ENCODE data around the gene PCNA.
"Not testable (repeated sequence)": the region's sequence is repeated elsewhere in the genome, so short reads cannot be mapped to it uniquely, and the experiment has no call there.

PCNA gene

DNA sequence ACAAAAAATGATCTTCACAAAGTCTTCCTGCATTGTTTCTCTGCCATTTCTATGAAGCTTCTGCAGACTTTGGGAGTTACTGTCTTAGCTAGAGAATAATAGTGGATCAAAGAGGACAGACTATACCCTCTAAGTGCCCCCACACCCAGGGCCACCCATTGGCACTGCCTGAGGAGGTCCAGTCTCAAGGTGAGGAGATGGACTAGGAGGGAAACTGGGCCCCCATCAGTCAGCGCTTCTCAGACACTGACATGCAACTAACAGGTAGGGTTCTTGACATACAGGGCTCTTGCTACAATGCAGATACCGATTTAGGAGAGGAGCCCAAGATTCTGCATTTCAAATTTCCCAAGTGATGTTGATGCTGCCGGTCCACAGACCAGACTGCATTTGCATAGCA is 24.3 kb downstream of the PCNA start:
- no peak for DNase-seq

DNA sequence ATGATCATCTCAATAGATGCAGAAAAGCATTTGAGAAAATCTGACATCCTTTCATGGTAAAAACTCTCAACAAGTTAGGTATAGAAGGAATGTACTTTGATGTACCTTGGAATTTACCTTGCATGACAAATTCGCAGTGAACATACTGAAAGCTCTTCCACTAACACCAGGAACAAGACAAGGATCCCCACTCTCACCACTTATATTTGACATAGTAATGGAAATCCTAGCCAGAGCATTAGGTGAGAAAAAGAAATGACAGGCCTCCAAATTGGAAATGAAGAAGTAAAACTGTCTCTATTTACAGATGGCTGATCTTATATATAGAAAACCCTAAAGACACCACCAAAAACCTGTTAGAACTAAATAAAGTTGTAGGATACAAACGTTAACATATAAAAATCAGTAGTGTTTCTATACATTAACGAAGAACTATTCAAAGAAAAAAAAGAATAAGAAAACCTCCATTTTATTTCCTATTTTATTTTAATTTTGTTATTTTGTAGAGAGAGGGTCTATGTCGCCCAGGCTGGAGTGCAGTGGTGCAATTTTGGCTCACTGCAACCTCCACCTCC is 26.9 kb downstream of the PCNA start:
- no peak for DNase-seq

DNA sequence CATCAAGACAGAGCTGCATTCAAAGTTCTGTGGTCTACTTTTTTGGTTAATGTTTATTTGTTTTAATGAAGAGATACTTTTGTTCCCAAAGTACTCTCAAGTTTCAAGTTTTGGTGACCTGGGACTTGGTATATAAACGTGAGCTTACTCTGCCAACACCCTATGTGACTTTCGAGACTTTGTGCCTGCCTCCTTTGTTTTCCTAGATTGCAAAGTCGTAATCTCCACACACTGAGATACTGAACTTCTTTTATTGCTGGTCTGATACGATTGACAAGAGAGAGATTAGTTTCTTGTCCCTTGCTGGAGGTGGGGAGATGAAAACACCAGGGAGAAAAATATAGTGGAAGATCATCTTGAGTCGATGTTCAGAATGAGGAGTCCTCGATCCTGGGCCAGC is 27.9 kb downstream of the PCNA start:
- DNase-seq: no peak

DNA sequence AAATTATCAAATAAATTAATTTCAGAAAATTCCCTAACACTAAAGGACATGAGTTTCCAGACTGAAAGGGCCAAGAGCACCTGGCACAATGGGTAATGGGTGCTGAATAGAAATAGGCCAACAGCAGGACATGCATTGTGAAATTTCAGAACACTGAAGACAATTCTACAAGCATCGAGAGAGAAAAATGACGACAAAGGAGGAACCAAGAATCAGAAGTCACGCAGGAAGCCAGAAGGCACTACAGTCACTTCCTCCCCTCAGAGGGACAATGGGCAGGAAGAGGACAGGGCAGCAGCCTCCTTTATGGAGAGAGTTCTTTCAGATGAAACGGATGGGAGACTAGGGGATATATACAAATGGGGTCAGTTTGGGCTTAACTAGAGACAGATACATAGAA is 29.6 kb downstream of the PCNA start:
- no peak for DNase-seq

DNA sequence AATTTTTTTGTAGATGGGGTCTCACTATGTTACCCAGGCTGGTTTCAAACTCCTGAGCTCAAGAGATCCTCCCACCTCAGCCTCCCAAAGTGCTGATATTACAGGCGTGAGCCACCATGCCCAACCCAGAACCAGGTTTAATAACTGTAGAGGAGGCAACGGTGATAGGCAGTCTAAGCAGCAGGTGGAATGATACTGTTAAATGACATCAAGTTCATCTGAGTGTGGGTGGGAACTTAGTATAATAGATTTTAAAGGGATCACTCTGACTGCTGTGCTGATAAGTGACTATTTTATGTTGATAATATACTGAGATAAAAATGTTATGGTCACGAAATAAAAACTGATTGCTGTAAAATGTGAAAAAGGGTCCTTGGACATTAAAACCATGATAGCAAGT is 31.1 kb downstream of the PCNA start:
- no peak for DNase-seq

DNA sequence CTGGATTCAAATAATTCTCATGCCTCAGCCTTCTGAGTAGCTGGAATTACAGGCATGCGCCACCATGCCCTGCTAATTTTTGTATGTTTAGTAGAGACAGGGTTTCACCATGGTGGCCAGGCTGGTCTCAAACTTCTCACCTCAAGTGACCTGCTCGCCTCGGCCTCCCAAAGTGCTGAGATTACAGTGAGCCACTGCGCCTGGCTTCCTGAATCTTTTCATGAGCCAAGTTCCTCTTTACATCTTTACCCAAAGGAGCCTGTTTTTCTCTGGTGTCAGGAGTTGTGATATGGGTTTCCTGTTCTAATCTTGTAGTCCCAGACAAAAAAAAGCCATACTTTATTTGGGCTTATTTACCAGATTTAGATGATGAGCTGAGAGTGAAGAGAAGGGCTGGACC is 34.4 kb downstream of the PCNA start:
- DNase-seq: no peak

DNA sequence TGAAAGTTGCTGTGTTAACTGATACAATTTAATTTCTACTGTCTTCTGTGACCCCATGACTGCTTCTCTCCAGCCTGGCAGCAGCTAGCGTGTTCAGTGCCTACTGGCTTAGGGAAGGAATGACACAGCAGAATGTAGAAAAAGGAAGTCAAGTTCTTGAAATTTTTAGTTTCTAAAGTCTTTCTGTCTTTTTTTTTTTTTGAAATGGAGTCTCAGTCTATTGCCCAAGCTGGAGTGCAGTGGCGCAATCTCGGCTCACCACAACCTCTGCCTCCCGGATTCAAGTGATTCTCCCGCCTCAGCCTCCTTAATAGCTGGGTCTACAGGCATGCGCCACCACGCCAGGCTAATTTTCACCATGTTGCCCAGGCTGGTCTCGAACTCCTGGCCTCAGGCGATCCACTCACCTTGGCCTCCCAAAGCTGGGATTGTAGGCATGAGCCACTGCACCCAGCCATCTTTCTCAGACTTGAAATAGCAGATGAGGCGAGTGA is 39.3 kb downstream of the PCNA start:
- DNase-seq: no peak

DNA sequence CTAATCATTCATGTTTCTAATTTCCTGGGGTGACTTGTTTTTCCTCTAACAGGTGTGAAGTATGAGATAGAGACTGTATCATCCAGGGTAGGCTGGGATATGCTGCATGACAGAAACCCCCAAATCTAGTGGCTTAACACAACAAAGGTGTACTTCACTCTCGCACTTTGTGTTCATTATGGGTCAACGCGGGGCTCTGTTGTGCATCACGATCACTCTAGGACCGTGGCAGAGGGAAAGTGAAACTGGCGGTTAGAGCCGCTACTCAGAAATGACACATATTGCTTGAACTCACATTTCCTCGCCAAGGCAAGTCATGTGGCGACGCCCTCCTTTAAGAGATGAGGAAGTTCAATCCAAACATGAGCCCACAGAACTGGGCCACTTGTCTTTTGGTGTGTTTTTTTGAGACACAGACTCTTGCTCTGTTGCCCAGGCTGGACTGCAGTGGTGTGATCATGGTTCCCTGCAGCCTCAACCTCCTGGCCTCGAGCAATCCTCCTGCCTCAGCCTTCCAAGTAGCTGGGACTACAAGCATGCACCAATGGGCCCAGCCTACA is 41.3 kb downstream of the PCNA start:
- DNase-seq: no peak

DNA sequence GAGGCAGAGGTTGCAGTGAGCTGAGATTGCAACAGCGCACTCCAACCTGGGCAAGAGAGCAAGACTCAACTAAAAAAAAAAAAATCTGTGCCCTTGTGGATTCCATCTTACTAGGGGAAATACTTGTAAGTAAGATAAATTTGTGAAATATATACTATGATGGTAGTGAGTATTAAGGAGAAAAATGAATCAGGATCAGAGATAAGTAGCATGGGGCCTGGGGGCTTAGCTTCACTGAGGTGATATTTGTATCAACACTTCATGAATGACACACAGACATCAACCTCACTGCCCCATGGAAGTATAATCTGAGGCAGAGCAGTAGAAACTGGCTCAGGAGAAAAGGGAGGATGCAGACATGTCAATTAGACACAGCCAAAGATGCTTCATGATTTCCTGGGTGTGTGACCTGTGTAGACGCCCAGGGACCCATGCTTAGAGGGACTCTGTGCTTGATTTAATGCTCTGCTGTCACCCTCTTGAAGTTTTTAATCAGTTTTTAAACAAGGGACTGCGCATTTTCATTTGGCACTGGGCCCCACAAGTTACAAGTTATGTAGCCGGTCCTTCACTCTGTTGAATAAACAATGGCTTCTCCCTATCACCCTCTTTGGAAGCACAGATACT is 41.9 kb downstream of the PCNA start:
- no peak for DNase-seq

DNA sequence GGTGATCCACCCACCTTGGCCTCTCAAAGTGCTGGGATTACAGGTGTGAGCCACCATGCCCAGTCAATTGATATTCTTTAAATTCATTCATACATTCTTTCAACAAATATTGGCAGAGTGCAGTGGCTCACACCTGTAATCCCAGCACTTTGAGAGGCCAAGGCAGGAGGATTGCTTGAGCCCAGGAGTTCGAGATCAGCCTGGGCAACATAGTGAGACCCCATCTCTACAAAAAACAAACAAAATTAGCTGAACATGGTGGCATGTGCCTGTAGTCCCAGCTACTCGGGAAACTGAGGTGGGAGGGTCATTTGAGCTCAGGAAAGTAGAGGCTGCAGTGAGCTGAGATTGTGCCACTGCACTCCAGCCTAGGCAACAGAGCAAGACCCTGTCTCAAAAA is 42.8 kb downstream of the PCNA start:
- DNase-seq: not testable (repeated sequence)

DNA sequence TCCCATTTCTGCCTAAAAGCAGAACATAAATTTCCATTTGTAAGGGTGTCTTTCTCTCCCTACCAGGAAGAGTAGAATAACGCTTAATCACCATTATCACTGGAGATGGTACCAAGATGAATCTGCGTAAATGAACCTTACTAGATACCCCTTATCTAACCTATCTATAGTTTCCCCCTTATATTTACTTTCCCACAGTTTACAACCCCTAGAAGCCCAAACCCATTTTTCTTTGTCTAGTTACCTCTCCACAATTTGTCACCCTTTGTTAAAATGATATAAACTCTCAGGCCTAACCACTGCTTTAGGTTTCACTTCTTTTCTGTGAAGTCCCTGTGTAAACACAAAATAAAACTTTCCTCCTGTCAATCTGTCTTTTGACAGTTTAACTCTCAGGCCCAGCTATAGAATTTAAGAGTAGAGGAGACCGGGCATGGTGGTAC is 45.5 kb downstream of the PCNA start:
- no peak for DNase-seq

DNA sequence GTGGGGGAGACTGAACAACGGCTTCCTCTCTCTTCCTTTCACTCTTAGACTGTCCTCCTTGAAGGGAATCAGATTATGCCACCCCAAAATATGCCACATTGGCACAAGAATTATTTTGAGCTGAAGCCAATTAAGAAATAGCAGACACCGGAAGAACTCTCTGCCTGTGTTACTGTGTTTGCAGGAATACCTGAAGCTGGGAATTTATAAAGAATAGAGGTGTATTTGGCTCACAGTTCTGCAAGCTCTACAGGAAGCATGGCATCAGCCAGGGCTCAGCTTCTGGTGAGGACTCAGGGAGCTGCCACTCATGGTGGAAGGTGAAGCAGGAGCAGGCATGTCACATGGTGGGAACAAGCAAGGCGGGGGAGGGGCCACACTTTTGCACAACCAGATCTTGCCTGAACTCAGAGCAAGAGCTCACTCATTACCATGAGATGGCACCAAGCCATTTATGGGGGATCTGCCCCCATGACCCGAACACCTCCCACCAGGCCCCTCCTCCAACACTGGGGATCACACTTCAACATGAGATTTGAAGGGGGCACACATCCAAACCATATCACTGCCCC is 46.0 kb downstream of the PCNA start:
- peak; percentile 24 for DNase-seq

DNA sequence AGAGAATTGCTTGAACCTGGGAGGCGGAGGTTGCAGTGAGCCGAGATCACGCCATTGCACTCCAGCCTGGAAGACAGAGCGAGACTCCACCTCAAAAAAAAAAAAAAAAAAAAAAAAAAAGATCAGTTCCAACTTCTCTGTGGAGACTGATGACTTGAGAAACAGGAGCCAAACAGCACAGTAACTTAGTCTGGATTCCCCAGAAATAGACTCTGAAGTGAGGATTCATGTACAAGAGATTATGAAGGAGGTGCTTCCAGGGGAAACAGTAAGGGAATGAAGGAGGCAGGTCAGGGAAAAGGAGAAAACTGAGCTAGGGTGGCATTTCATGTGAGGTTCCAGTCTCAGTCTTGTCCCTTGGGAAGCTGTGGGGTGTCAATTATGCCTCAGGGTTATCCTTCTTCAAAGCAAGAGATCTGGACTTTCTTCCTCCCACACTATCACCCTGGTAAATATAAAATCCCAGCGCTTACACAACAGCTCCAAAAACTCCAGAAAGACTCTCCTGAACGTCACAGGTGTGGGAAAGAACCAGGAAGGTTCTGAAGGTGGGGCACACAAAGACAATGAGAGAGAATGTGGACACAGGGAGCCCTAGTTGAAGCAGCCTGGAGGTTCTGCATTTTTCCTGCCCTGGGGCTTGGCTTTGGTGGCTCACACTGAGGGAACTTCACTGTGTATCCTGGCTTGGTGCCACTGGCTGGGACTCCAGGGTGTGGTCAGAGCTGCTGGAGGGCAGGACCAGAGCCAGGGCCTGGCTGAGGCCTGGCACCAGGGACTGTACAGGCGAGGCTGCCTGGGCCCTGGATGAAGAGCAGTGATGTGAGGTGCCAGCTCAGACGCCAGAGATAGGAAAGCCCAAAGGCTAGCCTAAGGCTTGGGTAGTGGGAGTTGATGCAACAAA is 46.8 kb downstream of the PCNA start:
- DNase-seq: peak; percentile 91

DNA sequence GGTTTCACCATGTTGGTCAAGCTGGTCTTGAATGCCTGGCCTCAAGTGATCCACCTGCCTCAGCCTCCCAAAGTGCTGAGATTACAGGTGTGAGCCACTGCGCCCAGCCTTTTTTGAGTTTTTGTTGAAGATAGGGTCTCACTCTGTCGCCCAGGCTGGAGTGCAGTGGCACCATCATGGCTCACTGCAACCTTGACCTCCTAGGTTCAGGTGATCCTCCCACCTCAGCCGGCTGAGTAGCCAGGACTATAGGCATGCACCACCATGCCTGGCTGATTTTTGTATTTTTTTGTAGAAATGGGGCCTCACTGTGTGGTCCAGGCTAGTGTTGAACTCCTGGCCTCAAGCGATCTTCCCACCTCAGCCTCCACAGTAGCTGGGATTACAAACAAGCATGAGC is 47.8 kb downstream of the PCNA start:
- DNase-seq: not testable (repeated sequence)

DNA sequence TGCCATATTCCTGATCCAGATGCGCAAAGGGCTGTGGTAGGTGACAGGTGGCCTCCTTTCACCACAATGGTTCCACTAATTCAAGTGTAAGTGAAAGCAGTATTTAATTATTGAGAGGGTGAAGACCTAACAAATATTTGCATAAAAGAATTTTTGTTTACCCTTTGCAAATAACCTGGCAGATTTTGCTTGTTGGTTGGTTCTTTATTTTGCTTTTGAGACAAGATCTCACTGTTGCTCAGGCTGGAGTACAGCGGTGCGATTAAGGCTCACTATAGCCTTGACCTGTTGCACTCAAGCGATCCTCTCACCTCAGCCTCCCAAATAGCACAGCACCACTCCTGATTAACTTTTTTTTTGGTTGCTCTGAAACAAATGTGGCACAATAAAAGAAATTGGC is 49.2 kb downstream of the PCNA start:
- DNase-seq: peak; percentile 85

DNA sequence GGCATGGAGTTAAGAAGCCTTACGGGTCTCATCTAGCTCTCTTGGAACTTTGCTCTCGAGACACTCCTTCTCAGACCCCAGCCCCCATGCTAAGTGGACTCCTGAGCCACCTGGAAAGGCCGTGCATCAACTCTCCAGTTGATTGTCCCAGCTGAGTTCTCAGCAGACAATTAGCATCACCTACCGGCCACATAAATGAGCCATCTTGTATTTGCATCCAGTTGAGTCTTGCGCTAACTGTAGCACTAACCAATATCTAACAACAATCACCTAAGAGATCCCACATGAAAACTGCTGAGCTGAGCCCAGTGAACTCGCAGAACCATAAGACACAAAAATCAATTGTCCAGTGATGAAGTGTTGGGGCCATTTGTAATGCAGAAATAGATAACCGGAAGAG is 49.7 kb downstream of the PCNA start:
- peak; percentile 35 for DNase-seq

DNA sequence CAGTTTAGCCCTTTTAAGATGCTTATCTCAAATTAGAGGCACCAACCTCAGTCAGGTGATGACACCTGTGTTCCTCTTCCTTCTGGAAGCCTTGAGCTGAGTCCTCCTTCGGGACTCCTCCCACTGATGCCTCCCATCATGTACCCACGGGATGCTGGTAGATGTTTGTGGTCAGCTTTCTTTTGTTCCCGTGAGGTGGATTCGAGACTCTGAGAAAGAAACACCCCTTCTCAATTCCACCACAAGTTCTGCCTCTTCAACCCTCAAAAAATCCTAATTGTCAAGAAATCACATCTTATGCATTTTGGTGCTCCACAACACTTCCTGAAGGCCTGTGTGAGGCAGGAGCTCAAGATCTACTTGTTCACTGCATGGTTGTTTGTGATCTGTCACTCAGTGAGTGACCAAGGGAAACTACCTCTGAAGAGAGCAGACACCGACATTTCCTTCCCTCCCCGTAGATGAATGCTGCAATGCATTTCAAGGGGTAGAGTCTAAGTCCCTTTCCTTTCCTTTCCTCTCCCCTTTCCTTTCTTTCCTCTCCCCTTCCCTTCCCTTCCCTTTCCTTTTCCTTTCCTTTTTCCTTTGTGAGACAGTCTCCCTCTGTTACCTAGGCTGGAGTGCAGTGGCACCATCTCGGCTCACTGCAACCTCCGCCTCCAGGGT is 50.5 kb downstream of the PCNA start:
- no peak for DNase-seq

DNA sequence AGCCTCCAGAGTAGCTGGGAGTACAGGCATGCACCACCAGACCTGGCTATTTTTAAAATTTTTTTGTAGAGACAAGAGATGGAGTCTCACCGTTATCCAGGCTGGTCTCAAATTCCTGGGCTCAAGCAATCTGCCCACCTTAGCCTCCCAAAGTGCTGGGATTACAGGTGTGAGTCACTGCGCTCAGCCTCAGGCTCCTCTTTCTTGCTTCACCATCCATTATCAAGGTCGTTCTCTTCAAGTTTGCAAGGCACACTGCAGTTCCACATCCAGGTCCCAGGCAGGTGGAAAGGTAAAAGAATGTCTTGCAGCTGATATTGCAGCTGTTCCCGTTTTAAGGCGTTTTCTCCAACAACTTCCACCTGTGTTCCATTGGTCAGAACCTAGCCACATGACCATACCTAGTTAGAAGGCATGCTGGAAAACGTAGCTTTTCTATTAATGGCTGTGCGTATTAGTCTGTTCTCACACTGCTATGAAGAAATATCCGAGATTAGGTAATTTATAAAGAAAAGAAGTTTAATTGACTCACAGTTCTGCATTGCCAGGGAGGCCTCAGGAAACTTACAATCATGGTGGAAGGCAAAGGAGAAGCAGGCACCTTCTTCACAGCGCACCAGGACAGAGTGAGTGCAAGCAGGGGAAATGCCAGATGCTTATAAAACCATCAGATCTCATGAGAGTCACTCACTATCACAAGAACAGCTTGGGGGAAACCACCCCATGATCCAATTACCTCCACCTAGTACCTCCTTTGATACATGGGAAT is 51.7 kb downstream of the PCNA start:
- DNase-seq: no peak

DNA sequence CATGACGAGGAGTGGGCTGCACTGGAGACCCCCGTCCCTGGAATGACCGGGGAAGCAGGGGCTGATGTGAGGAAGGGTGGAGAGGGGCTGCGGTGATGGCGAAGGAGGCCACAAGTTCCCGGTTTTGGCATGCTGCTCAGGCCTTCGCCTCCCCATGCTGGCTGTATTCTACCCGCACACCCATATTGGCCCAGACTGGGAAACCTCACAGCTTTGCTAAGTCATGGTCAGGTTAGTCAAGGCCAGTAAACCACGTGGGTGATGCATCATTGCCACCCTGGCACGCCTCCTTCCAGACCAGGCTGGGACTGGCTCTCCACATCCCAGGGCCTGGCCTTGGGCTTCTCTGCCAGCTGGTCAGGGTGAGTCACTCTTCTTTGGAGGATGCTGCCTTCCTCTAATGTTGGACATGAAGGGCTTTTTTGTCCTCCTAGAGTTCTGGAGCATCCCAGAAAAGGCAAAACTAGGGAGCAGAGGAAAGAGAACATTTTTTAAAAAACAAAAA is 53.8 kb downstream of the PCNA start:
- DNase-seq: no peak

DNA sequence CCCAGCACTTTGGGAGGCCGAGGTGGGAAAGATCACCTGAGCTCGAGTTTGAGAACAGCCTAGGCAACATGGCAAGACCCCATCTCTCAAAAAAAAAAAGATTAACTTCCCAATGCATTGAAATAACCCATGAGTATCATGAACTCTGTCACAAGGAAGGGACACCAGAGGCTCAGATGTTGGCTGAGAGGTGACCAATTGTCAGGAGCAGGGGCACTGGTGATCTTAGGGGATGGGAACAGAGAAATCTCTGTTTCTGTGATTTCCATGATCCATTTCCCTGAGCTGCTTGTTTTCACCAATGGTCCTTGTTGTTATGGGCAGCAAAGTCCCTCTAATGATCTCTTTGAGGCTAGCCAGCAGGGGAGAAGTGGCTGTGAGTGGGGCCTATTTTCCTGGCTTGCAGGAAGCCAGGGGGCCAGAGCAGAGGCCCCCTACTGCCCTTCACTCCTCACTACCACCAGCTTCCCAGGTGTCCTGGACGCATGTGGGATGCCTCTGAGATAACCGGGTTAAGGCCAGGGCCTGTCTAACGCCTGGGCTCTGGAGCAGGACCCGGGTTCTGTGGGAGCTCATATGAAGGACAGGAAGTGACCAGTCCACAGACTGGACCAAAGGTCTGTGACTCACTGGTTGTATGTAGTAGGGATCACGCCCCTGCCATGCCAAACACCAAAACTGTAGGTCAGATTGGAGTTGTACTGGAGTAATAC is 54.4 kb downstream of the PCNA start:
- DNase-seq: no peak

Measured in NCI-H69 (cell line).